Caco-2 (cell line): Measurements from ENCODE around the gene MARCHF2. TPM values are rescaled to one million over a fixed set of nuclear protein-coding genes. Genes with fewer than 3 reads are reported as not detected.

ENCODE experiments used
- BruUV-seq: library from RNA; stranded (reverse); fragments of 400-500 nt; replicated peaks from 2 replicates; lab custom pipeline; 2021; lab: Mats Ljungman, UMichigan
- CTCF ChIA-PET: fragments of 300-600 bp; sonication (Branson Sonifier 250); formaldehyde crosslinking; loops from one replicate; lab custom pipeline; 2022; ENCODE audit warnings: antibody characterized with exemption; lab: Charles Lee
- POLR2A ChIA-PET: fragments of 300-600 bp; sonication (Branson Sonifier 250); formaldehyde crosslinking; loops from one replicate; lab custom pipeline; 2022; ENCODE audit warnings: antibody characterized with exemption; lab: Charles Lee
- DNase-seq, 2 experiments: peaks; one replicate each; pipeline versions ENCODE4 v3.0.0 to v3.0.0-alpha.2; 2020 to 2022
- H3K27me3 ChIP-seq: replicated peaks from 2 replicates; pipeline ENCODE4 v1.6.0; 2011; ENCODE audit warnings: low read length; ENCODE audit not compliant: control insufficient read depth, insufficient read depth
- H3K36me3 ChIP-seq: 2 replicates; pipeline ENCODE4 v1.5.1; 2011; ENCODE audit warnings: low read length; ENCODE audit not compliant: control insufficient read depth, insufficient read depth
- H3K4me1 ChIP-seq: fragments of 250-450 bp; sonication (Bioruptor Pico); 2 replicates; pipeline ENCODE4 v1.5.1; 2020; ENCODE audit warnings: mild to moderate bottlenecking
- H3K4me3 ChIP-seq: 2 replicates; pipeline ENCODE4 v1.5.1; 2011; ENCODE audit warnings: low read depth, mild to moderate bottlenecking, control low read depth, low read length
- H3K9me3 ChIP-seq: fragments of 250-450 bp; sonication (Bioruptor Pico); 2 replicates; pipeline ENCODE4 v1.5.1; 2020; ENCODE audit warnings: mild to moderate bottlenecking, moderate library complexity
- H3K27ac Mint-ChIP-seq: one replicate; pipeline ENCODE4 v1.8.0; 2022; ENCODE audit warnings: mixed read lengths; ENCODE audit not compliant: unreplicated experiment
- H3K27me3 Mint-ChIP-seq: one replicate; pipeline ENCODE4 v1.8.0; 2022; ENCODE audit warnings: mixed read lengths; ENCODE audit not compliant: insufficient read depth, unreplicated experiment
- H3K36me3 Mint-ChIP-seq: one replicate; pipeline ENCODE4 v1.8.0; 2022; ENCODE audit warnings: mild to moderate bottlenecking, mixed read lengths; ENCODE audit not compliant: insufficient read depth, unreplicated experiment
- H3K4me1 Mint-ChIP-seq: one replicate; pipeline ENCODE4 v1.8.0; 2022; ENCODE audit warnings: low read depth, mixed read lengths; ENCODE audit not compliant: unreplicated experiment
- H3K4me3 Mint-ChIP-seq: one replicate; pipeline ENCODE4 v1.8.0; 2022; ENCODE audit warnings: mild to moderate bottlenecking, moderate library complexity, mixed read lengths; ENCODE audit not compliant: unreplicated experiment
- H3K9me3 Mint-ChIP-seq: one replicate; pipeline ENCODE4 v1.8.0; 2022; ENCODE audit warnings: mixed read lengths; ENCODE audit not compliant: unreplicated experiment
- intact Hi-C: fragments of 100-400 bp; cut with micrococcal nuclease; formaldehyde crosslinking; loops from one replicate; pipeline ENCODE4 v1.10.0; 2022; ENCODE audit not compliant: unreplicated experiment
- total RNA-seq: library from RNA; stranded (reverse); gene quantifications from 2 replicates; pipeline ENCODE4 v1.2.3, GENCODE V29; 2022
- TF ChIP-seq, protein P1 (sequence below), 2 experiments: fragments of 200-600 bp in 1 of 2; IDR thresholded peaks; 1 replicate in 1 of 2; 2 replicates in 1 of 2; pipeline versions ENCODE4 v1.5.1 to v1.8.0; 2011 to 2022; ENCODE audit warnings: antibody characterized with exemption in 1 of 2, control low read depth in 1 of 2, inconsistent platforms in 1 of 2, low read depth in 1 of 2, low read length in 1 of 2, mild to moderate bottlenecking in 1 of 2, moderate library complexity in 1 of 2; ENCODE audit not compliant: insufficient read depth in 1 of 2, severe bottlenecking in 1 of 2, unreplicated experiment in 1 of 2

MARCHF2 gene
- total RNA-seq, 1 experiment from 2014 or later, result 13.8 TPM

GRCh38 chr19:8483165-8483564, 70.1 kb downstream of the MARCHF2 start:
- H3K4me1 Mint-ChIP-seq, result peaks cover 8% of the 10 kb centered on the region
- H3K9me3 Mint-ChIP-seq, result no peaks in the 10 kb centered on the region
- ChIA-PET CTCF (no interaction called here), POLR2A (interaction anchor here (0.5 kb wide), 1 partner anchor 39 kb away, joined by 8 read pairs; no protein-coding TSS in a partner anchor)
- no peaks in the 10 kb centered on the region for H3K27me3 Mint-ChIP-seq
- Histone ChIP-seq H3K36me3 (peaks cover 5% of the 10 kb centered on the region), H3K27me3 (no peaks in the 10 kb centered on the region), H3K4me3 (no peak overlapping the region), H3K9me3 (no peaks in the 10 kb centered on the region), H3K4me1 (no peaks in the 10 kb centered on the region)
- intact Hi-C loops, result no loop called here
- peak overlapping the region; percentile 20 for H3K27ac Mint-ChIP-seq
- H3K4me3 Mint-ChIP-seq, result no peak overlapping the region
- no peak for DNase-seq
- H3K36me3 Mint-ChIP-seq, result peaks cover 90% of the 10 kb centered on the region
- no TSS peak for BruUV-seq
- TF ChIP-seq, protein P1, sequence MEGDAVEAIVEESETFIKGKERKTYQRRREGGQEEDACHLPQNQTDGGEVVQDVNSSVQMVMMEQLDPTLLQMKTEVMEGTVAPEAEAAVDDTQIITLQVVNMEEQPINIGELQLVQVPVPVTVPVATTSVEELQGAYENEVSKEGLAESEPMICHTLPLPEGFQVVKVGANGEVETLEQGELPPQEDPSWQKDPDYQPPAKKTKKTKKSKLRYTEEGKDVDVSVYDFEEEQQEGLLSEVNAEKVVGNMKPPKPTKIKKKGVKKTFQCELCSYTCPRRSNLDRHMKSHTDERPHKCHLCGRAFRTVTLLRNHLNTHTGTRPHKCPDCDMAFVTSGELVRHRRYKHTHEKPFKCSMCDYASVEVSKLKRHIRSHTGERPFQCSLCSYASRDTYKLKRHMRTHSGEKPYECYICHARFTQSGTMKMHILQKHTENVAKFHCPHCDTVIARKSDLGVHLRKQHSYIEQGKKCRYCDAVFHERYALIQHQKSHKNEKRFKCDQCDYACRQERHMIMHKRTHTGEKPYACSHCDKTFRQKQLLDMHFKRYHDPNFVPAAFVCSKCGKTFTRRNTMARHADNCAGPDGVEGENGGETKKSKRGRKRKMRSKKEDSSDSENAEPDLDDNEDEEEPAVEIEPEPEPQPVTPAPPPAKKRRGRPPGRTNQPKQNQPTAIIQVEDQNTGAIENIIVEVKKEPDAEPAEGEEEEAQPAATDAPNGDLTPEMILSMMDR (IDR thresholded peaks at IDR 0.05; ENCODE audit: insufficient read depth in 1 of 2, low read depth in 1 of 2, low read length in 1 of 2, severe bottlenecking in 1 of 2, unreplicated experiment in 1 of 2), result no peak

DNA sequence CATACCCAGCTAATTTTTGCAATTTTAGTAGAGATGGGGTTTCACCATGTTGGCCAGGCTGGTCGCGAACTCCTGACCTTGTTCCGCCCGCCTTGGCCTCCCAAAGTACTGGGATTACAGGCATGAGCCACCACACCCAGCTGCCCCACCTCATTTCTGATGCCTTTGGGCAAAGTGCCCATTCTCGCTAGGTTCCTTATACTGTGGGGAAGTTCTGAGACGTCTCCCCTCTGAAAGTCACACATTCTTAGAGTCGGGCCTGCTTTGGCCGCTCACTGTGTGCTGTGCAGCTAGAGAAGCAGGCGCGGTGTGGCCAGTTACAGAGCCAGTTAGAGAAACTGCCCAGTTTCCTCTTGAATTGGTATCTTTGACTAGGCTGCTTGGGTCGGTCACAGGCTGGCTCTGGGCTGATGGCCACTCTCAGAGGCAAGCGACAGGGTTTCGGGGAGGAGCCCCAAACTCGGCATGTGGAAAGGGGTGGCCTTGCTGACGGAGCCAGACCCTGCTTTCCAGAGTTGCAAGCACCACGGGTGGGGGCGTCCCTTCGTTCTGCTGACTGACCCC, 71.3 kb downstream of the MARCHF2 start:
- H3K9me3 Mint-ChIP-seq, result no peaks in the 10 kb centered on the region
- Histone ChIP-seq H3K9me3 (no peaks in the 10 kb centered on the region), H3K4me3 (no peak overlapping the region), H3K27me3 (no peaks in the 10 kb centered on the region), H3K4me1 (no peaks in the 10 kb centered on the region), H3K36me3 (peaks cover 5% of the 10 kb centered on the region)
- peaks cover 8% of the 10 kb centered on the region for H3K4me1 Mint-ChIP-seq
- no peak overlapping the region for H3K4me3 Mint-ChIP-seq
- BruUV-seq, result no TSS peak
- H3K27me3 Mint-ChIP-seq, result no peaks in the 10 kb centered on the region
- ChIA-PET POLR2A (no interaction called here), CTCF (no interaction called here)
- intact Hi-C loops, result no loop called here
- H3K36me3 Mint-ChIP-seq, result peaks cover 90% of the 10 kb centered on the region
- TF ChIP-seq, protein P1 (IDR thresholded peaks at IDR 0.05; ENCODE audit: insufficient read depth in 1 of 2, low read depth in 1 of 2, low read length in 1 of 2, severe bottlenecking in 1 of 2, unreplicated experiment in 1 of 2), result no peak
- H3K27ac Mint-ChIP-seq, result no peak overlapping the region
- DNase-seq, result no peak

- no peaks in the 10 kb centered on the region for H3K27me3 ChIP-seq
- CTCF ChIA-PET, result no interaction called here
- H3K4me3 ChIP-seq, result no peak overlapping the region
- intact Hi-C loops, result no loop called here
- DNase-seq, result no peak
- Mint-ChIP-seq H3K36me3 (peaks cover 97% of the 10 kb centered on the region), H3K27ac (no peak overlapping the region), H3K9me3 (no peaks in the 10 kb centered on the region), H3K27me3 (no peaks in the 10 kb centered on the region), H3K4me1 (peaks cover 6% of the 10 kb centered on the region), H3K4me3 (no peak overlapping the region)
- BruUV-seq, result TSS peak; percentile 81
- TF ChIP-seq, protein P1 (IDR thresholded peaks at IDR 0.05; ENCODE audit: insufficient read depth in 1 of 2, low read depth in 1 of 2, low read length in 1 of 2, severe bottlenecking in 1 of 2, unreplicated experiment in 1 of 2), result no peak
- no peaks in the 10 kb centered on the region for H3K4me1 ChIP-seq
- H3K36me3 ChIP-seq, result peaks cover 5% of the 10 kb centered on the region
- H3K9me3 ChIP-seq, result no peaks in the 10 kb centered on the region
- POLR2A ChIA-PET, result interaction anchor here (0.6 kb wide), 1 partner anchor 30 kb away, joined by 7 read pairs; no protein-coding TSS in a partner anchor
Measured at GRCh38 chr19:8485561-8486371, 72.7 kb downstream of the MARCHF2 start.
